HG02840 (cell line): ENCODE results near the gene DENND1A.

Experiments
- ATAC-seq: cut with Tn5 transposase; IDR thresholded peaks from one replicate; pipeline ENCODE4 v1.9.1; 2021; ENCODE audit warnings: mild to moderate bottlenecking, moderate library complexity, moderate number of reproducible peaks; ENCODE audit not compliant: unreplicated experiment, low FRiP score

DENND1A gene

DNA sequence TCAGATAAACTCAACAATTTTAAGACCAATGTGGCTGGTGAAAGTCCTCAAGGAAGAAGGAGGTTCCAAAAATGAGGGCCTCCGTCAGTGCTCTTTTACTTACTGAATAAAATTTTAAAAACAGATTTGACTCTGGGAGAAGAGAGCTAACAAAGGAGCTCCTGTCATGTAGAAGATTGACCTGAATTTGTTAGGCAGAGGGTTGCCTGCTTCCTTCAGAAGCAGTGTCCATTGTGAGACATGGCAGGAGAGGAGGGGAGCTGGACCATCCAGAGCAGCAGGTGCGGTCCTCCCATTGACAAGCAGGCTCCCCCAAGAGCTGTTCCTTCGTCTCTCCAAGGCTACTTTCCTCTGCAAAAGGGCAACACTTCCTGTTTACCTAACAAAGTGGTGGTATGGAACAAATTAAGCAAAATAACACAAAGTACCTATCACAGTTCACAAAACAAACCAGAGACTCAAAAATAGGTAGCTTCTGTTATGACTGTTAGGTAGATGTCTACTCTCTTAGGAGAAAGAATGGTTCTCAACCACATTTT is 238.1 kb downstream of the DENND1A start:
- ATAC-seq, result no peak

- ATAC-seq, result no peak
These were observed 240.1 kb downstream of the DENND1A start for GRCh38 chr9:123689701-123690428.

DNA sequence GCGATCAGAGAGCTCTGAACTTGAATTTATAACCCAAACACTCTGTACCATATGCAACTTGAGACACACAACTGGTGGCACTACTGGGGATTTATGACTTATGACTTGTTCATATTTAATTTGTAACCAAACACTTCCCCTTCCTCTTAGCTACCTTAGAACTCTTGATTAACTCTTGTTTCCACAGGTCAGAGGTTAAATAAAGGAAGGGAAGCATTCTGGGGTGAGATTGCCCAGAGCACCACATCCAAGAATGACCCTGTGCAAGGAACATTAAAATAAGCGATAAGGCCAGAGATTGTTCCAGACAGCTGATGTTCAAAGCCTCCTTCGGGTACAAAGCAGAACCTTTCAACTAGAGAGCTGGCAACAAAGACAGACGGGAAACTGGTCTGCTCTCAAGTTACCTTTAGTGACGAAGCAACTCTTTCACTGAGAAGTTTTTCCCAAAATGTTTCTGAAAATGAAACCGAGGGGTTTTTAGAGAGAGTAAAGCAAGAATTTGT is 242.6 kb downstream of the DENND1A start:
- no peak for ATAC-seq

DNA sequence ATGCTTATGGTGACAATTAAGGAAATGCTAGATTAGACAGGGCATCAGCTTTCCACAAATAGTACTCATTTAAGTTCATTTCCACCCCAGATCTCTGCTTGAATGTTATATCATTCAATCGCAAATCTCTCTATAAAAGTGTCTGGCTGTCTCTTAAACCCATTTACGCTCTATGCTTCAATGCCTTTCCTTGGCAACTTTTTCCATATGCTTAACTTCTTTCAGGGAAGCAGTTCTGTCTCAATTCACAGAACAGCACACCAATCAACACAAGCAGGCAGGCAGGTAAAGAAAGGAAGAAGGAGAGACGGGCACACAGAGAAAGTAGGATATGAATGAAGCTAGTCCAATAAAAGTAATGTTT is 243.1 kb downstream of the DENND1A start:
- no peak for ATAC-seq

GRCh38 chr9:123686131-123686828 is 243.6 kb downstream of the DENND1A start:
- no peak for ATAC-seq

DNA sequence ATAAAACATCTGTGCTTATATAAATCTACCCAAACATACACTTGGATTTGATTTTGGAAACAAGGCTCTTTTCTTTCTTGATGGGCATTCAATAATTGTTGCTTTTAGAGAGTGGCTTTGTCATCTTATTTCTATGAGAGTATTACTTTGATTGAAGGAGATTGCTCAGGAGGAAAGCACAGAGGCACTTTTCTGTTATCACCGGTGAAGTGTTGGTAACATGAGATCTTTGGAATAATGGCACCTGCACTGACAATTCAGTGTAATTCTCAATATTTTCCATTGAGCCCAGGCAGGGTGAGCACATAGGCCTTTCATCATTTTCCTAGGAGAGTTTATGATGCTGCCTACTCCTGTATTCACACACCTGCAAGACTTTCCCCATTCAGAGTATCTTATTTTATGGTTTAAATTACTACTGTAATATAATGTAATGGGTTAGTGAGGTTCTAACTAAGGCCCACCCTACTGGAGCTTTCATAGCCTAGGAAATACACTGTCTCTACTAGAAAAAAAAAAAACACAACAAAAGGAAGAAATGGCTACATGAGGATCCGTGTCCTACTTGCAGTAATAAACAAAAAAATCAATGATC is 244.3 kb downstream of the DENND1A start:
- no peak for ATAC-seq

DNA sequence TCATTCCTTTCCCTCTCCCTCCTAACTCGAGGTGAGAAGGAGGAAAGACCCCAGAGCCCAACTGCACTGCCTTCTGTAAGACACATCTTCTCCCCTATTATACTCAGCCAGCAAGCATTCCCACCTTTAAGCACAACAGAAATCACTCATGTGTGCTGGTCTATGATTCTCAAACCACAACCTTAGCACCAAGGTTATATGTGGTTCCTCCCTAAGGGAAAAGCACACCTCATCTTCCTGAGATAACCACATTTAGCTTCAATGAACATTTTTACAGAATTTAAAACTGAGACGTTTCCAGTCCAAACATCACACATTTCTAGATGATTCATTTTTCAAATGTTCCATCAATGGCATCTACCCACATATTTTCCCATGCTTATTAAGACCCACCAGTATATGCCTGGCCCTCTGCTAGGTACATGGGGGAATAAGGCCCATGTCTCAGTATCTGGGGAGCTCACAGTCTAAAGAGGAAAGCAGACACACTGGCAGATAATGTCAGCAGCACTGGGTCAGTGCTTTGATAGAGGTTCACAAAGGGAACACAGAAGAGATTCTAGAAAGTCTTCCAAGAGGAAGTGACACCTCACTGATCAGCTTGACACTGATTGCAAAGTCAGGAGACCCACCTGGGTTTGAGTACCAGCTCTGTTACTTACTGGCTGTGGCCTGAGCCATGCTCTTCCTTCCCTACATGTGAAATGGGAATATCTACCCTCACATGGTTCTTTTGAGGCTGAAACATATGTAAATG is 245.4 kb downstream of the DENND1A start:
- ATAC-seq, result no peak

GRCh38 chr9:123682746-123683145 is 247.2 kb downstream of the DENND1A start:
- no peak for ATAC-seq

GRCh38 chr9:123680352-123680751 is 249.6 kb downstream of the DENND1A start:
- no peak for ATAC-seq

- peak; percentile 92 for ATAC-seq
These were observed 250.5 kb downstream of the DENND1A start for GRCh38 chr9:123679330-123679987.

DNA sequence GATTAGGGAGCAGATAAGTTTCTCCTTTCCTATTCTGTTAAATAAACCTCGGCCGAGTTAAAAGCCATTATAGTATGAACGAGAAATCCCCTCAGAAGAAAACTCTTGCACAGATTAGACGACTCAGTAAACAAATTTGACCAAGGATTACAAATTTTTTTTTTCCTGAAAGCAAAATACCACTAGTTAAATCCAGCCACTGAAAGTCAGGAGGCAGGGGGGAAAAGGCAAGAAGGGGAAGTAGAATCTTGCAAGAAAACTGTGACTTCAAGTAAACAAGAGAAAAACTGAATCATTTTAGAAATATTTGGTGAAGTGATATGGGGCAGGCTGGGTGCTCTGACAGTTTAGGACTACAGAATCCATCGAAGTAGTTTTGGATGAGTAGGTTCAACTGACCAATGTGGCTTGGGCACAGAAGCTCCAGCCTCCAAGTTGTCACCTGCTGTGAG is 251.0 kb downstream of the DENND1A start:
- no peak for ATAC-seq

DNA sequence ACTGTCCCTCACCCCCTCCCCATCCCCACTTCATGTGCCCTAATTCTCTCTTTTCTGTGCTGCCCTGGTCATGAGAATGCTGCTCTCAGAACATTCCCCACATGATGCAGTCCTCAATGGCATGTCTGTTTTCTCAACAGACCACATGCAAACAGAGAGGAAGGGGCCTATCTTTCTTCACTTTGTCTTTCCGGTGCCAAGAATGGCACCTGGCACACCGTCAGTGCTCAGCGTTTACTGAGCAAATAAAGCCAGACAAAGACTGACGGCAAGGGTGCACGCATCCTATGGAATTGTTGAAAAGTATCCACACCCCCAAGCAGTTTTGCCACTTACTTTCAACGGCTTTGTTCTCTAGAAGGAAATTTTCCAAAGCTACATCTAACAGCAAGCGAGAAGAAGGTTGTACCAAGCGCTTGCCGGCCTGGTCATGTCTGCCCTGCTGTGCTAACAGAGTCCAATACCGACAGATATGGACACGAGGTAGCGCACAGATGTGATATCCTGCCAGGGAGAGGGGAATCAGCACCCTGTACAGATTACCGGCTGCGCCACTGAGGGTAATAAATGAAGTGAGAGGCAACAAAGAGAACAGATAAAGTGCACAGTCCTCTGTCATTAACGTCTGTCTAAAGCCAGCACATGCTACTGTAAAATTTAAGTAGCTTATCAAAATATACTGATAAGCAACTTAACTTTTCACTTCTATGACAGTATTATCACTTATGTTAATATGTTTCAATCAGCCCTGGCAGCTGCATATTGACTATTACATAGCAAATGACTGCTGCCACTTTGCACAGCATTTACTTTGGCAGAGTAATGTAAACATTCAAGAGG is 251.7 kb downstream of the DENND1A start:
- no peak for ATAC-seq

GRCh38 chr9:123676869-123677268 is 253.1 kb downstream of the DENND1A start:
- ATAC-seq, result no peak

GRCh38 chr9:123669346-123669745 is 260.6 kb downstream of the DENND1A start:
- ATAC-seq, result no peak

DNA sequence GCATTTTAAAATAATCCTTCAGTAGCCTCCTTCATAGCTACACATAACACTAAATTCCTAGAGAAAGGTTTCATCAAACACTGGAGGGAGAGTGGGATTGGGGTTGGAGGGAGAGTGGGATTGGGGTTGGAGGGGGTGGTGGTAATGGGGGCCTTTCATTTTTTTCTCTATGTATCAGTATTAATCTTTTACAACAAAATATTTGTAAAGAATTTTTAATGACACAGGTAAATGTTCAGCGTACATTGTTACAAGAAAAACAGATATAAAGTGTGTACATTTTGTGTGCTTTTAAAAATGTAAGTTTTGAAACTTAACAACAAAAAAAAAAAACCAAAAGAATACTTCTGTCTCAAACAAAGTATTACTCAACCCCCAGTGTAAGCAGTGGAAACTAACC is 266.4 kb downstream of the DENND1A start:
- no peak for ATAC-seq

- no peak for ATAC-seq
These were observed 267.7 kb downstream of the DENND1A start for GRCh38 chr9:123662057-123662776.

DNA sequence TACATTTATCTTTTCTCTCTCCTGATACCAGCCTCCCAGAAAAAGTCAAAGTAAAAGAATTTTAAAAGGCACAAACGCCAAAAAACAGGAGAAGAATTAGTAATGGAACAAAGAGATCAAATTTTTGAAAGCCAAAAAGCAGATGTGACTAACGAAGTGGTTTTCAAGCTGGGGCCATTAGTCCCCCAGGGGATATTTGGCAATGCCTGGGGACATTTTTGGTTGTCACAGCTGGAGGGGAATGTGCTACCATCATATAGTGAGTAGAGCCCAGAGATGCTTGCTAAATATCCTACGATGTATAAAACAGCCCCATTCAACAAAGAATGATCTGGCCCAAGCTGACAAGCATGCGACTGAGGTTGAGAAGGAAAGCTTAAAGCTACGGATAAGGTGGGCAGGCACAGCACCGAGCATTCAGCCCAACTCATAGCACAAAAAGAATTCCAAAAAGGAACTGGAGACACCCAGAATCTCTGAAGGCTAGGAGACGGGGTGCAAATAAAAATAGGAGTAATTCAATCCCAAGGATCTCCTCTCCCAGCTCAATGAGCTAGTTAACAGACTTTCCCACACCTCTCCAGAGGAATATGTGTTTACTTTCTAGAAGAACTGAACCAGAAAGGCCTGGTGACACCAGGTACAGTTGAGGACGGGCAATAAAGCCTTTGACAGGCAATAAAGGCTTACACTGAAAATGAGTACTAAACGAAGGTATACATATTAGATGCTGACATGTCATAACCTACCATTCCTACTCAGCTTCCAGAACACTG is 269.0 kb downstream of the DENND1A start:
- ATAC-seq, result no peak

- ATAC-seq, result no peak
These were observed 270.6 kb downstream of the DENND1A start for GRCh38 chr9:123659358-123659757.
